NCI-H146 treated with DMSO at 0.1 percent for 48 hours (cell line): ENCODE results near the gene SLC26A1.
"Not testable (repeated sequence)": the region's sequence is repeated elsewhere in the genome, so short reads cannot be mapped to it uniquely, and the experiment has no call there.

Experiments
- DNase-seq: peaks from one replicate; lab custom pipeline; 2025; ENCODE audit not compliant: unreplicated experiment; lab: John Stamatoyannopoulos, UW

Gene SLC26A1

GRCh38 chr4:999240-999863 is 6.1 kb upstream of the SLC26A1 start:
- not testable (repeated sequence) for DNase-seq

- DNase-seq = no peak
Observed at GRCh38 chr4:998096-998691, 5.0 kb upstream of the SLC26A1 start.

GRCh38 chr4:997375-998071 is 4.3 kb upstream of the SLC26A1 start:
- no peak for DNase-seq

GRCh38 chr4:996997-997374 is 3.8 kb upstream of the SLC26A1 start:
- DNase-seq = no peak

- no peak for DNase-seq
Observed at GRCh38 chr4:996030-996996, 3.1 kb upstream of the SLC26A1 start.

- no peak for DNase-seq
Observed at GRCh38 chr4:995311-996026, 2.3 kb upstream of the SLC26A1 start.

- DNase-seq = no peak
Observed at GRCh38 chr4:992297-993110, 700 bp downstream of the SLC26A1 start.

- DNase-seq = no peak
Observed at GRCh38 chr4:991451-992296, 1.5 kb downstream of the SLC26A1 start.

- DNase-seq = no peak
Observed at GRCh38 chr4:990746-991367, 2.3 kb downstream of the SLC26A1 start.

- DNase-seq = no peak
Observed at GRCh38 chr4:989722-990471, 3.3 kb downstream of the SLC26A1 start.

GRCh38 chr4:988726-989721 is 4.2 kb downstream of the SLC26A1 start:
- no peak for DNase-seq

- no peak for DNase-seq
Observed at GRCh38 chr4:987624-988513, 5.3 kb downstream of the SLC26A1 start.

GRCh38 chr4:986879-987623 is 6.2 kb downstream of the SLC26A1 start, which contains the start of gene IDUA:
Gene IDUA, plus strand, starts transcription at chr4:987044. Its CDS starts 41 bp downstream, at chr4:987085.
- DNase-seq = no peak

- DNase-seq = no peak
Observed at GRCh38 chr4:986428-986878, 6.8 kb downstream of the SLC26A1 start.
